HCT116 (cell line): Measurements from ENCODE around the gene DAND5. TPM values are rescaled to one million over a fixed set of nuclear protein-coding genes. Genes with fewer than 3 reads are reported as not detected.

Experiments used
- ATAC-seq: fragments of 200-7000 bp; cut with Tn5 transposase; 2 replicates; pipeline ENCODE4 v1.9.1; 2020; ENCODE audit warnings: mild to moderate bottlenecking, moderate library complexity
- BruUV-seq: library from RNA; stranded (reverse); fragments of 400-500 nt; replicated peaks from 2 replicates; lab custom pipeline; 2021; lab: Mats Ljungman, UMichigan
- CTCF ChIA-PET: fragments of 300-600 bp; sonication (Branson Sonifier 250); formaldehyde crosslinking; loops from one replicate; lab custom pipeline; 2021; ENCODE audit warnings: antibody characterized with exemption; lab: Charles Lee
- POLR2A ChIA-PET: fragments of 300-600, 350-600 bp; sonication (Branson Sonifier 250); formaldehyde crosslinking; loops from one replicate; lab custom pipeline; 2021; ENCODE audit warnings: antibody characterized with exemption; lab: Charles Lee
- RAD21 ChIA-PET, 2 experiments: fragments of 300-600 bp; sonication (Branson Sonifier 250); formaldehyde crosslinking; loops; one replicate each; lab custom pipeline; 2023; ENCODE audit warnings: low total read pairs in 2 of 2; ENCODE audit not compliant: uncharacterized antibody in 2 of 2, unreplicated experiment in 2 of 2, low non-redundant PET in 1 of 2; lab: Charles Lee
- DNase-seq: peaks from one replicate; pipeline ENCODE4 v3.0.0-alpha.2; 2010; ENCODE audit warnings: low read depth, low spot score
- H2AFZ ChIP-seq: fragments of 200-600 bp; shearing (Covaris generic), sonication (generic); 2 replicates; pipeline ENCODE4 v1.6.1; 2017; ENCODE audit warnings: low read depth, mixed run types, mixed read lengths, antibody characterized with exemption, low read length; ENCODE audit not compliant: poor library complexity, severe bottlenecking
- H3K27ac ChIP-seq: 2 replicates; pipeline ENCODE4 v1.5.1; 2012; ENCODE audit warnings: low read depth, low read length
- H3K27me3 ChIP-seq: fragments of 200-600 bp; sonication (generic); 2 replicates; pipeline ENCODE4 v1.6.1; 2016; ENCODE audit warnings: mixed run types, low read length, mixed read lengths; ENCODE audit not compliant: insufficient read depth
- H3K36me3 ChIP-seq, 2 experiments: fragments of 200-500 bp in 1 of 2; fragments of 200-600 bp in 1 of 2; sonication (Bioruptor generic) in 1 of 2; sonication (generic) in 1 of 2; 2 replicates each; pipeline versions ENCODE4 v1.5.1 to v1.6.1; 2014 to 2016; ENCODE audit warnings: low read length in 2 of 2, inconsistent platforms in 1 of 2, mixed read lengths in 1 of 2, mixed run types in 1 of 2; ENCODE audit not compliant: insufficient read depth in 2 of 2, control insufficient read depth in 1 of 2
- H3K4me1 ChIP-seq, 2 experiments: fragments of 200-600 bp in 1 of 2; sonication (generic) in 1 of 2; 2 replicates each; pipeline versions ENCODE4 v1.5.1 to v1.6.1; 2012 to 2017; ENCODE audit warnings: low read length in 2 of 2, inconsistent platforms in 1 of 2, mild to moderate bottlenecking in 1 of 2, mixed read lengths in 1 of 2, mixed run types in 1 of 2, moderate library complexity in 1 of 2; ENCODE audit not compliant: insufficient read depth in 2 of 2, control insufficient read depth in 1 of 2
- H3K4me2 ChIP-seq: fragments of 200-600 bp; sonication (generic); 2 replicates; pipeline ENCODE4 v1.6.1; 2017; ENCODE audit warnings: mixed run types, low read length, mixed read lengths
- H3K4me3 ChIP-seq, 2 experiments: fragments of 200-600 bp in 1 of 2; sonication (generic) in 1 of 2; replicated peaks in 1 of 2; 2 replicates each; pipeline ENCODE4 v1.5.1; 2011 to 2016; ENCODE audit warnings: low read length in 2 of 2, control low read depth in 1 of 2, low read depth in 1 of 2, mild to moderate bottlenecking in 1 of 2, mixed read lengths in 1 of 2, mixed run types in 1 of 2
- H3K79me2 ChIP-seq: fragments of 200-600 bp; sonication (generic); 2 replicates; pipeline ENCODE4 v1.6.1; 2017; ENCODE audit warnings: mild to moderate bottlenecking, mixed run types, low read length, moderate library complexity, mixed read lengths; ENCODE audit not compliant: insufficient read depth
- H3K9ac ChIP-seq: fragments of 200-600 bp; sonication (generic); 2 replicates; pipeline ENCODE4 v1.6.1; 2016; ENCODE audit warnings: low read length, mixed read lengths
- H3K9me2 ChIP-seq: fragments of 200-600 bp; sonication (generic), shearing (Covaris generic); 2 replicates; pipeline ENCODE4 v1.6.1; 2017; ENCODE audit warnings: mixed run types, mild to moderate bottlenecking, moderate library complexity; ENCODE audit not compliant: insufficient read depth
- H3K9me3 ChIP-seq, 2 experiments: fragments of 200-500 bp in 1 of 2; fragments of 200-600 bp in 1 of 2; sonication (Bioruptor generic) in 1 of 2; sonication (generic) in 1 of 2; 2 replicates each; pipeline ENCODE4 v1.6.1; 2014 to 2017; ENCODE audit warnings: low read length in 2 of 2, mixed read lengths in 2 of 2, inconsistent platforms in 1 of 2, low read depth in 1 of 2, mild to moderate bottlenecking in 1 of 2, mixed run types in 1 of 2, moderate library complexity in 1 of 2; ENCODE audit not compliant: control insufficient read depth in 1 of 2, insufficient read depth in 1 of 2
- H4K20me1 ChIP-seq: fragments of 200-600 bp; sonication (generic), shearing (Covaris generic); 2 replicates; pipeline ENCODE4 v1.6.1; 2017; ENCODE audit warnings: mixed run types, mild to moderate bottlenecking, moderate library complexity; ENCODE audit not compliant: insufficient read depth
- ATF3 ChIP-seq: IDR thresholded peaks from 2 replicates; pipeline ENCODE4 v1.6.1; 2012
- CBX3 ChIP-seq: IDR thresholded peaks from 2 replicates; pipeline ENCODE4 v1.6.1; 2012; ENCODE audit warnings: low read depth
- CEBPB ChIP-seq: IDR thresholded peaks from 2 replicates; pipeline ENCODE4 v1.6.1; 2012; ENCODE audit warnings: low read depth
- EGR1 ChIP-seq: IDR thresholded peaks from 2 replicates; pipeline ENCODE4 v1.6.1; 2012; ENCODE audit warnings: low read depth
- ELF1 ChIP-seq: IDR thresholded peaks from 2 replicates; pipeline ENCODE4 v1.6.1; 2012; ENCODE audit warnings: low read depth, borderline replicate concordance
- EZH2 ChIP-seq: fragments of 200-600 bp; sonication (generic); IDR thresholded peaks from 2 replicates; pipeline ENCODE4 v1.6.1; 2017; ENCODE audit warnings: antibody characterized with exemption, mixed run types
- EZH2phosphoT487 ChIP-seq: fragments of 200-600 bp; IDR thresholded peaks from 2 replicates; pipeline ENCODE4 v1.6.1; 2018; ENCODE audit warnings: antibody characterized with exemption, borderline replicate concordance
- FOSL1 ChIP-seq: IDR thresholded peaks from 2 replicates; pipeline ENCODE4 v1.6.1; 2012; ENCODE audit warnings: low read depth
- JUND ChIP-seq: IDR thresholded peaks from 2 replicates; pipeline ENCODE4 v1.6.1; 2012
- MAX ChIP-seq: IDR thresholded peaks from 2 replicates; pipeline ENCODE4 v1.6.1; 2012
- POLR2A ChIP-seq: IDR thresholded peaks from 2 replicates; pipeline ENCODE4 v1.7.0; 2011; ENCODE audit warnings: borderline replicate concordance; ENCODE audit not compliant: insufficient read depth, insufficient read length; ENCODE audit errors: extremely low read depth
- POLR2AphosphoS5 ChIP-seq: IDR thresholded peaks from 2 replicates; pipeline ENCODE4 v1.6.1; 2011; ENCODE audit warnings: mild to moderate bottlenecking, low read depth, low read length, moderate library complexity
- SIN3A ChIP-seq: IDR thresholded peaks from 2 replicates; pipeline ENCODE4 v1.6.1; 2012; ENCODE audit warnings: low read depth
- SP1 ChIP-seq: IDR thresholded peaks from 2 replicates; pipeline ENCODE4 v1.6.1; 2012; ENCODE audit warnings: low read depth
- SRF ChIP-seq: IDR thresholded peaks from 2 replicates; pipeline ENCODE4 v1.6.1; 2012; ENCODE audit warnings: low read depth
- TCF7L2 ChIP-seq: IDR thresholded peaks from 2 replicates; pipeline ENCODE4 v1.7.0; 2011; ENCODE audit warnings: borderline replicate concordance, inconsistent platforms; ENCODE audit not compliant: insufficient read depth, insufficient read length; ENCODE audit errors: extremely low read depth
- YY1 ChIP-seq: IDR thresholded peaks from 2 replicates; pipeline ENCODE4 v1.6.1; 2011; ENCODE audit warnings: low read length, low read depth, moderate library complexity, mild to moderate bottlenecking; ENCODE audit not compliant: insufficient replicate concordance; ENCODE audit errors: extremely low read depth
- ZNF274 ChIP-seq: fragments of 200-500 bp; sonication (Bioruptor generic); IDR thresholded peaks from 2 replicates; pipeline ENCODE4 v1.6.1; 2014; ENCODE audit warnings: mild to moderate bottlenecking, low read depth, low read length, inconsistent platforms
- intact Hi-C: fragments of 100-400 bp; cut with micrococcal nuclease; formaldehyde crosslinking; loops from 2 replicates; pipeline ENCODE4 v1.10.0; 2022
- total RNA-seq: library from RNA; stranded (reverse); gene quantifications from one replicate; pipeline ENCODE4 v1.2.1, GENCODE V29; 2021; ENCODE audit not compliant: unreplicated experiment

The DAND5 gene
- total RNA-seq, 1 experiment from 2014 or later = 0.25 TPM

GRCh38 chr19:12924621-12925310, 44.6 kb upstream of the DAND5 start:
- no peak for DNase-seq
- Histone ChIP-seq H3K27me3 (no peaks in the 10 kb centered on the region), H3K9me2 (no peaks in the 10 kb centered on the region), H3K4me3 (no peak overlapping the region), H3K36me3 (peaks cover 51 to 60% of the 10 kb centered on the region in 2 experiments), H3K79me2 (peaks cover 12% of the 10 kb centered on the region; the same call in 1 of the 2 replicates), H4K20me1 (no peaks in the 10 kb centered on the region), H3K9ac (no peak overlapping the region), H3K4me1 (no peaks in the 10 kb centered on the region), H3K9me3 (no peaks in the 10 kb centered on the region), H3K27ac (no peak overlapping the region), H2AFZ (no peak overlapping the region), H3K4me2 (no peak overlapping the region)
- no peak for ATAC-seq
- intact Hi-C loops = no loop called here
- BruUV-seq = no TSS peak
- ChIA-PET POLR2A (no interaction called here), CTCF (no interaction called here), RAD21 (no interaction called here)
- TF ChIP-seq JUND (no peak), ATF3 (no peak), EZH2phosphoT487 (no peak)

- DNase-seq (no peak), ATAC-seq (no peak)
- intact Hi-C loops = no loop called here
- no peaks in the 10 kb centered on the region for H4K20me1 ChIP-seq
- ChIA-PET POLR2A (no interaction called here), RAD21 (no interaction called here), CTCF (no interaction called here)
- peaks cover 4 to 15% of the 10 kb centered on the region in 2 experiments for H3K4me1 ChIP-seq
- H3K27ac ChIP-seq = no peak overlapping the region
- H3K27me3 ChIP-seq = no peaks in the 10 kb centered on the region
- no peak overlapping the region for H3K4me2 ChIP-seq
- no peak overlapping the region for H3K4me3 ChIP-seq
- H3K9me3 ChIP-seq = no peaks in the 10 kb centered on the region
- TF ChIP-seq MAX = no peak
- TF ChIP-seq POLR2AphosphoS5 = no peak
- TF ChIP-seq POLR2A = no peak
- TF ChIP-seq FOSL1 = no peak
- no peak for TF ChIP-seq CBX3
- TF ChIP-seq EZH2 = no peak
- no peak for TF ChIP-seq ELF1
- no peak for TF ChIP-seq YY1
- TF ChIP-seq TCF7L2 = no peak
- TF ChIP-seq SIN3A = no peak
- no peak for TF ChIP-seq ZNF274
- no peak for TF ChIP-seq EGR1
- no peak for TF ChIP-seq SP1
- TF ChIP-seq CEBPB = no peak
- no peak for TF ChIP-seq SRF
- no peak for TF ChIP-seq ATF3
- BruUV-seq = no TSS peak
- H3K9ac ChIP-seq = no peak overlapping the region
- no peak overlapping the region for H2AFZ ChIP-seq
- peaks cover 49% of the 10 kb centered on the region for H3K79me2 ChIP-seq
- H3K36me3 ChIP-seq = peaks cover 34 to 45% of the 10 kb centered on the region in 2 experiments
- no peaks in the 10 kb centered on the region for H3K9me2 ChIP-seq
Measured at GRCh38 chr19:12930002-12930645, 39.3 kb upstream of the DAND5 start.
